Activated CD8-positive, alpha-beta memory T cell treated with anti-CD3 and anti-CD28 coated beads for 36 hours (primary cell): ENCODE results near the gene ADGRG1. TPM values are rescaled to one million over a fixed set of nuclear protein-coding genes. Genes with fewer than 3 reads are reported as not detected.
"Not testable (repeated sequence)": the region's sequence is repeated elsewhere in the genome, so short reads cannot be mapped to it uniquely, and the experiment has no call there.

ENCODE experiments used
- CTCF ChIA-PET: fragments of 350-600 bp; sonication (Branson Sonifier 250); formaldehyde crosslinking; loops from one replicate; lab custom pipeline; 2021; ENCODE audit warnings: antibody characterized with exemption; lab: Charles Lee
- POLR2A ChIA-PET: fragments of 350-600 bp; sonication (Branson Sonifier 250); formaldehyde crosslinking; loops from one replicate; lab custom pipeline; 2021; ENCODE audit warnings: antibody characterized with exemption; lab: Charles Lee
- total RNA-seq, 2 experiments: library from RNA; stranded (reverse); gene quantifications; one replicate each; pipeline ENCODE4 v1.2.3, GENCODE V29; 2021

The ADGRG1 gene
- total RNA-seq, 2 experiments from 2014 or later: 21.0 to 23.0 TPM

DNA sequence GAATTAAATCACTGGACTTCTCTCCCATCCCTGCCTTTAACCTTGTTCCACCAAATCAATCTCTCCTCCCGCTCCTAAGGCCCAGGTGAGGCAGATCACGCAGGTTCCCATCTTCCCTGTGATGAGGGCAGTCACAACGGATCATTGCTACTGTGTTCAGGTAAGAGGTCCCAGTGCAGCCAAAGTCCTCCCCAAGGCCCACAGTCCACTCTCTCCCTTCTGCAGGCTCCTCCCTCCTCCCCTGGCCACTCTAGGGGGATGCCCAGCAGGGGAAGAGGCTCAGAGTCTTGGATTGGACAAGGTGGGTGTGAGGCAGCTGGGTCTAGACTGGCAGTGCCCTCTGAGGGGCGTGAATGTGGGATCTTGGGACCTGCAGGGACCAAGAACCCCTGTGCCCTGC lies 37.1 kb downstream of the ADGRG1 start:
- ChIA-PET POLR2A (no interaction called here), CTCF (interaction anchor here (0.7 kb wide), 1 partner anchor 120 kb away, joined by 3 read pairs; no protein-coding TSS in a partner anchor)

GRCh38 chr16:57666353-57667047 lies 38.1 kb downstream of the ADGRG1 start:
- ChIA-PET CTCF (no interaction called here), POLR2A (no interaction called here)

- ChIA-PET CTCF (interaction anchor here (0.8 kb wide), 1 partner anchor 22 kb away, joined by 3 read pairs; no protein-coding TSS in a partner anchor), POLR2A (no interaction called here)
Measured at GRCh38 chr16:57667048-57667525, 38.7 kb downstream of the ADGRG1 start.

DNA sequence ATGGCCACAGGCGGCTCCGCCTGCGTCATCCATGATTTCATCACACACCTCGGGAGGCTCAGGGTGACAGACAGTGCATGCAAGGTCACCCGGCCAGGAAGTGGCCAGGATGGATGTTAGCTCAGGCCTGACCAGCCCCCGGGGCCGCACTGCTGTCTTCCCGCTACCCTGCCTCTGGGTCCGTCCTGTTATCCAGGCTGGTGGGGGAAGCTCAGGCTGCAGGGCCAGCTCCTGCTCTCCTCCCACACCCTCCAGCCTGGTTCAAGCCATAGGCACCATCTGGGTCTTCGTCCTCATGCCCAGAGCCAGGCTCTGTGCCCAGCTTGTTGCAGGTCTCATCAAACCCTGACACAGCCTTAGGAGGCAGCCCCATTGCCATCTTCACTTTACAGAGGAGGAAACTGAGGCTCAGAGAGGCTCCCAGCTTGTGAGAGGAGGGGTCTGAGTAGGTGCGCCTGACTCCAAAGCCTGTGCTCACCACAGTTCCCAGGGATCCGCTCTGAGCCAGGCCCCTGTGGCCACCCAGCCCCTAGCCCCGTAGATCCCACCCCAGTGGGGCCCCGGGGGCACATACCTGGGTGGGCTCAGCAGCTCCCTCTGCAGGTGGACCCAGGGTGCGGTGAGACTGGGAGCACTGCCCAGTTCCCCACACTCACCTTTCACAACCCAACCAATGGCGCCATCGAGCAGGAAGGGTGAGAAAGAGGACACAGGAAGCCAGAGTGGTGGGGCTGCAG lies 39.3 kb downstream of the ADGRG1 start:
- ChIA-PET POLR2A (no interaction called here), CTCF (interaction anchor here (0.8 kb wide), 1 partner anchor 22 kb away, joined by 3 read pairs; no protein-coding TSS in a partner anchor)

- CTCF ChIA-PET: no interaction called here
- POLR2A ChIA-PET: no interaction called here
Measured at GRCh38 chr16:57668263-57668571, 39.8 kb downstream of the ADGRG1 start, which contains the start of gene ADGRG3. Gene ADGRG3 (plus strand): TSS chr16:57668306. CDS start chr16:57668348, 42 bp downstream.

GRCh38 chr16:57668630-57669475 lies 40.4 kb downstream of the ADGRG1 start:
- CTCF ChIA-PET: no interaction called here
- POLR2A ChIA-PET: no interaction called here

- ChIA-PET CTCF (no interaction called here), POLR2A (no interaction called here)
Measured at GRCh38 chr16:57669476-57670162, 41.2 kb downstream of the ADGRG1 start.

DNA sequence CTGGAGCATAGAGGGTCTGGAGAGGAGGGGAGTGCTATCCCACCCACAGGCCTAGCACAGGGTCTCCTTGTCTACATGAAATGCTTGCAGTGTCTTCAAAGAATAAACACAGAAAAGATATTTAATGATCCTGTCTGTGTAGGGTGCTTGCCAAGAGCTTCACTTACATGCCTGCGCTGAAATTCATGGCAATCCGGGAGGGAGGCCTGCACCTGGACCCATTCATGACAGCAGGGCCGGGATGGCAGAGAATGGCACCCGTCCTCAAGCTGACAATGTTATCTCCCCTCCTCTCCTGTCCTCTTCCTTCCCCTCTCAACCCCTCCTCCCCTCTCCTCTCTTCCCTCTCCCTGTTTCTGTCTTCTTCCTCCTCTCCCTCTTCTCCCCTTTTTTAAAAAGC lies 41.8 kb downstream of the ADGRG1 start:
- ChIA-PET POLR2A (no interaction called here), CTCF (no interaction called here)

DNA sequence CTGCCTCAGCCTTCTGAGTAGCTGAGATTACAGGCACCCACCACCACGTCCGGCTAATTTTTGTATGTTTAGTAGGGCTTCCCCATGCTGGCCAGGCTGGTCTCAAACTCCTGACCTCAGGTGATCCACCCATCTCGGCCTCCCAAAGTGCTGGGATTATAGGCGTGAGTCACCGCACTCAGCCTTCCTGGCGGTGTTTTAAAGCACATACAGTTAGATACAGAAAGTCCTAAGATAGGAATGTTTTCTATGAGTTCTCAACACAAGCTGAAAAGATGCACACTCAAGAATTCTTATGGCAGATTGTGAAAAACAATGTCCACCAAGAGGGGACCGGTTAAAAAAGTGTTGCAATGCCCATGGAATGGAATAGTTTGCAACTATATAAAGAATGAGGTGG lies 43.0 kb downstream of the ADGRG1 start:
- CTCF ChIA-PET, POLR2A ChIA-PET: not testable (repeated sequence)

DNA sequence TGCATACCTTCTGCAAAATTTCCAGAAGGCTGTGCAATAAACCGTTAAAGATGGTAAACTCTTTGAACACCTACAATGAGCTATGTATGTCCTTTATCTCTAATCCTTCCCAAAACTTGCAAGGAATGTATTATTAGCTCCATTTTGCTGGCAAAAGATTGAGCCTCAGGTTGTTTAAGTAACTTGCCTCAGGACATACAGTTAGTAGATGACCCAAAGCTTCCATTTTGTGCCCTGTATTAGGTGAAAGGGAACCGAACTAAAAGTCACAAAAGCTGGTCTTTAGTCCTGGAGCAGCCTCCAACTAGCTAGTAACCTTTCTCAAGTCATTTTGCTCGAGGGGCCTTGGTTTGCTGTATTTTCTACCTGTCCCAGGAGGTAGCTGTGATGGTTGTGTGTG lies 44.0 kb downstream of the ADGRG1 start:
- POLR2A ChIA-PET: no interaction called here

DNA sequence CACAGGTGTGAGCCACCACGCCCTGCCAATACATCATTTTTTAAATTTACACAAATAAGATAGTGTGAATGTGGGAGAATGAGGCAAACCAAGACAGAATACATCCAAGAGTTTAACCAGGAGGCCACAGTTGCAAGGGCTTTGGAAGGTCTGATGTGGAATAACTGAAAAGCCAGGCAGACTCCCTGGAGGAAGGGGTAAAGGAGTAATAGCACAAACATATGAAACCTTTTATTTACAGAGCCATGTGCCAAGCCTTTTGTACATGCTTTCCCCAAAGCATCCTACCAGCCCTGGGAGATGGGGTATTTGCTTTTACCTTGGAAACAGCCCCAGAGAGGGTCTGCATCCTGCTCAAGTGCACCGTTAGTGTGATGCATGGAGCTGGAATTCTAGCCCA lies 44.4 kb downstream of the ADGRG1 start:
- CTCF ChIA-PET: interaction anchor here (1.0 kb wide), 1 partner anchor 24 kb away, joined by 3 read pairs; no protein-coding TSS in a partner anchor

More for the DNA sequence above, 44.0 kb downstream of the ADGRG1 start:
- CTCF ChIA-PET: interaction anchor here (1.0 kb wide), 1 partner anchor 23 kb away, joined by 3 read pairs; no protein-coding TSS in a partner anchor

GRCh38 chr16:57675741-57676551 lies 47.5 kb downstream of the ADGRG1 start:
- CTCF ChIA-PET: no interaction called here

More for the DNA sequence above, 44.4 kb downstream of the ADGRG1 start:
- POLR2A ChIA-PET: no interaction called here

DNA sequence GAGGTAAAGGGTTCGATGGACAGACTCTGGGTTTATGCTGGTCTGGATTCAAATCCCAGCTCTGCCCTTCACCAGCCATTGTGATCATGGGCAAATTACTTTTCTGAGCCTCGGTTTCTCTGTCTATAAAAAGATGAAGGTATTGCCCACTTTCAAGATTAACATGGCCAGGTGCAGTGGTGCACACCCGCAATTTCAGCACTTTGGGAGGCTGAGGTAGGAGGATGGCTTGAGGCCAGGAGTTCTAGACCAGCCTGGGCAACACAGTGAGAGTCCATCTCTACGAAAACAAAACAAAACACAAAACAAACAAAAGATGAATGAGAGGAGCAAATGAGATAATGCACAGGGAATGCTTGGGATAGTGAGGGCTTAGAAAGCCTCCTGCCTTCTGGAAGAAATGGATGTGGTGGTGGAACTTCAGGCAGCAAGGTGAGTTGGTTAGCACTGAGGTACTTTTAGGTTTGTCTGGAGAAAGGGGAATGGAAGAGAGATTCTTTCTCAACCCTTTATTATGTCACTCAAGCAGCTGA lies 48.2 kb downstream of the ADGRG1 start:
- CTCF ChIA-PET: no interaction called here
- POLR2A ChIA-PET: no interaction called here

More at GRCh38 chr16:57675741-57676551, 47.5 kb downstream of the ADGRG1 start:
- POLR2A ChIA-PET: no interaction called here

DNA sequence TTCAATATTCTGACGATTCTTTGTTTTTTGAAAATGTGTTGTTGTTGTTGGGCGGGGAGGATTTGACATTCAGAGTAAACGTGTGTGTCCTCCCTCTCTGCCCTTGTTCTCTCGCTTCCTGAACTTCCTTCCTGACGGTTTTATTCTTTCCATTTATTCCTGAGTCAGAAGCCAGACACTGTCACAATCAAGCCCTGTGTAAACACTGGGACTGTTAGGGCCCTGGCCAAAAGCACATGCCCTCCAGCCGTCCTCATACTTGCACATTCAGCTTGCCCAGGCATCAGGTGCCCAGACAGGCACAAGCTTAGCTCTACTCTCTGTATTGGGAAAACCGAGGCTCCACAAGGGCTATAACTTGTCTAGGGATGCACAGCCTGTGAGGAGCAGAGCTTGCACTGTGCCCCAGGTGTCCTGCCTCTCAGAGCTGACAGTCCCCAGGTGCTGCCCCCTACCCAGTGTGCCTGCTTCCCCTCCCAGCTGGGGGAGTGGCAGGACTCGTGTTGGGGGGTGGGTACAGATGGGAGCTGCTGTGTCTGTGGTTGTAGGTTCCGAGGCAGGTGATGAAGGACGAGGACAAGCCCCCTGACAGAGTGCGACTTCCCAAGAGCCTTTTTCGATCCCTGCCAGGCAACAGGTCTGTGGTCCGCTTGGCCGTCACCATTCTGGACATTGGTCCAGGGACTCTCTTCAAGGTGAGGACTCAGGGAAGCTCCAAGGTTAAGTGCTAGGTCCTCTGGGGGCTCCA lies 49.4 kb downstream of the ADGRG1 start:
- ChIA-PET CTCF (no interaction called here), POLR2A (no interaction called here)

- ChIA-PET CTCF (no interaction called here), POLR2A (no interaction called here)
Measured at GRCh38 chr16:57679016-57679415, 50.6 kb downstream of the ADGRG1 start.

GRCh38 chr16:57679767-57680482 lies 51.5 kb downstream of the ADGRG1 start:
- ChIA-PET POLR2A (no interaction called here), CTCF (no interaction called here)
